ENCODE results near the gene SLAMF7. TPM values are rescaled to one million over a fixed set of nuclear protein-coding genes. Genes with fewer than 3 reads are reported as not detected.

Gene SLAMF7
- total RNA-seq, 4 donors from 2014 or later: 0.22 to 0.90 (median 0.51) TPM

GRCh38 chr1:160772331-160772730 is 33.3 kb downstream of the SLAMF7 start:
- DNase-seq (ENCODE audit: low spot score in 2 of 2): no peak
- Histone ChIP-seq H3K27me3 (no peaks in the 10 kb centered on the region), H3K4me3 (no peak overlapping the region), H3K9me3 (no peaks in the 10 kb centered on the region), H3K4me1 (no peaks in the 10 kb centered on the region), H3K27ac (no peak overlapping the region), H3K36me3 (no peaks in the 10 kb centered on the region)
- TF ChIP-seq EP300 (IDR thresholded peaks at IDR 0.05) (no peak), CTCF (IDR thresholded peaks at IDR 0.05) (no peak), POLR2A (IDR thresholded peaks at IDR 0.05) (no peak)
- WGBS, 2 donors: 80 to 83% methylated on average over 1 of the region's 1 CpG

- no peaks in the 10 kb centered on the region for H3K27me3 ChIP-seq
- no peaks in the 10 kb centered on the region for H3K36me3 ChIP-seq
- H3K9me3 ChIP-seq: no peaks in the 10 kb centered on the region
- H3K27ac ChIP-seq: no peak overlapping the region
- DNase-seq (ENCODE audit: low spot score in 2 of 2): no peak
- WGBS, 2 donors: 76 to 84% methylated on average over 3 of the region's 3 CpGs
- H3K4me3 ChIP-seq: no peak overlapping the region
- no peaks in the 10 kb centered on the region for H3K4me1 ChIP-seq
- no peak for TF ChIP-seq CTCF (IDR thresholded peaks at IDR 0.05)
- no peak for TF ChIP-seq EP300 (IDR thresholded peaks at IDR 0.05)
- no peak for TF ChIP-seq POLR2A (IDR thresholded peaks at IDR 0.05)
Observed at GRCh38 chr1:160773093-160773492, 34.0 kb downstream of the SLAMF7 start.

- H3K4me1 ChIP-seq: no peaks in the 10 kb centered on the region
- H3K9me3 ChIP-seq: no peaks in the 10 kb centered on the region
- H3K27me3 ChIP-seq: no peaks in the 10 kb centered on the region
- H3K36me3 ChIP-seq: no peaks in the 10 kb centered on the region
- no peak for DNase-seq (ENCODE audit: low spot score in 2 of 2)
- no peak overlapping the region for H3K27ac ChIP-seq
- 30 to 62% methylated on average over 2 of the region's 2 CpGs for WGBS, 2 donors
- H3K4me3 ChIP-seq: no peak overlapping the region
- no peak for TF ChIP-seq EP300 (IDR thresholded peaks at IDR 0.05)
- no peak for TF ChIP-seq CTCF (IDR thresholded peaks at IDR 0.05)
- no peak for TF ChIP-seq POLR2A (IDR thresholded peaks at IDR 0.05)
Observed at GRCh38 chr1:160774886-160775719, 36.1 kb downstream of the SLAMF7 start.

GRCh38 chr1:160776178-160776577 is 37.1 kb downstream of the SLAMF7 start:
- Histone ChIP-seq H3K27me3 (no peaks in the 10 kb centered on the region), H3K4me1 (no peaks in the 10 kb centered on the region), H3K4me3 (no peak overlapping the region), H3K27ac (no peak overlapping the region), H3K9me3 (no peaks in the 10 kb centered on the region), H3K36me3 (no peaks in the 10 kb centered on the region)
- WGBS, 2 donors: 87 to 100% methylated on average over 1 of the region's 1 CpG
- DNase-seq (ENCODE audit: low spot score in 2 of 2): no peak
- TF ChIP-seq POLR2A (IDR thresholded peaks at IDR 0.05) (no peak), EP300 (IDR thresholded peaks at IDR 0.05) (no peak), CTCF (IDR thresholded peaks at IDR 0.05) (no peak)

GRCh38 chr1:160777486-160778089 is 38.5 kb downstream of the SLAMF7 start:
- Histone ChIP-seq H3K27me3 (no peaks in the 10 kb centered on the region), H3K4me3 (no peak overlapping the region), H3K4me1 (peaks cover 0 to 2% (median 0%) of the 10 kb centered on the region in 4 donors), H3K9me3 (no peaks in the 10 kb centered on the region), H3K36me3 (no peaks in the 10 kb centered on the region), H3K27ac (no peak overlapping the region)
- 66 to 71% methylated on average over 7 of the region's 7 CpGs for WGBS, 2 donors
- TF ChIP-seq CTCF (IDR thresholded peaks at IDR 0.05): peak in 2 of 5 experiments; percentile 10 to 39
- TF ChIP-seq EP300 (IDR thresholded peaks at IDR 0.05): no peak
- no peak for DNase-seq (ENCODE audit: low spot score in 2 of 2)
